IMR-90 (cell line): Measurements from ENCODE around the gene ZNF396. TPM values are rescaled to one million over a fixed set of nuclear protein-coding genes. Genes with fewer than 3 reads are reported as not detected.

Source experiments
- polyA plus RNA-seq, 3 experiments: library from polyadenylated mRNA; depleted of rRNA; stranded (reverse); fragments of >200 nt; gene quantifications; 2 replicates each; pipeline ENCODE4 v1.2.3, GENCODE V29; 2012; ENCODE audit warnings: low replicate concordance in 1 of 3
- total RNA-seq: library from RNA; depleted of rRNA; stranded (reverse); fragments of >200 nt; gene quantifications from 2 replicates; pipeline ENCODE4 v1.2.3, GENCODE V29; 2012; rRNA removed

ZNF396 gene
- total and polyA plus RNA-seq, 2 of the 4 experiments (the other 2 are of a cell fraction) = 0.26 to 0.54 TPM

Other genes starting within 250 kb of the ZNF396 start
- gene ZNF397, start 136.3 kb downstream of the ZNF396 start, total RNA-seq = 9.9 and 11.1 TPM in 2 replicates
- 3.2 and 5.5 TPM in 2 replicates for gene ZNF397, start 136.3 kb downstream of the ZNF396 start, polyA plus RNA-seq (2012; rRNA removed)
- gene ZSCAN30, start 87.1 kb downstream of the ZNF396 start, total RNA-seq = 16.9 and 17.7 TPM in 2 replicates
- 7.0 and 9.9 TPM in 2 replicates for gene ZSCAN30, start 87.1 kb downstream of the ZNF396 start, polyA plus RNA-seq (2012; rRNA removed)
- gene ZNF24, start 32.9 kb downstream of the ZNF396 start, total RNA-seq = 20.8 and 38.3 TPM in 2 replicates
- 5.6 and 7.6 TPM in 2 replicates for gene ZNF24, start 32.9 kb downstream of the ZNF396 start, polyA plus RNA-seq (2012; rRNA removed)
- gene INO80C, start 120.6 kb upstream of the ZNF396 start, total RNA-seq = 4.4 and 5.6 TPM in 2 replicates
- gene INO80C, start 120.6 kb upstream of the ZNF396 start, polyA plus RNA-seq (2012; rRNA removed) = 16.2 and 17.1 TPM in 2 replicates
- gene GALNT1, start 204.4 kb upstream of the ZNF396 start, total RNA-seq = 43.9 and 67.5 TPM in 2 replicates
- gene GALNT1, start 204.4 kb upstream of the ZNF396 start, polyA plus RNA-seq (2012; rRNA removed) = 21.9 and 24.9 TPM in 2 replicates